ENCODE results near the gene RAB37.
A peak's percentile ranks its signal among the peaks of the same experiment; 100 is the strongest.

Gene RAB37

GRCh38 chr17:74739227-74739831, 2.3 kb downstream of the RAB37 start:
- peaks cover 2% of the 10 kb centered on the region; the same call in 1 of the 2 replicates for H3K4me1 ChIP-seq (ENCODE audit: control insufficient read depth, insufficient read depth, low read length)
- ChIA-PET CTCF (interaction anchor here (0.6 to 1.6 kb wide), 4 partner anchors 10 to 280 kb away, joined by 3 to 6 read pairs (median 5); no protein-coding TSS in a partner anchor), POLR2A (interaction anchor here (0.7 kb wide), 1 partner anchor 140 kb away, joined by 4 read pairs; no protein-coding TSS in a partner anchor)
- no peaks in the 10 kb centered on the region for H3K9me3 ChIP-seq (ENCODE audit: control insufficient read depth, insufficient read depth, low read depth, low read length)
- TF ChIP-seq TRIM28 (IDR thresholded peaks at IDR 0.05; ENCODE audit: borderline replicate concordance, low read length), result no peak
- TF ChIP-seq ZNF174 (tag by site-specific recombination; IDR thresholded peaks at IDR 0.05), result no peak
- TF ChIP-seq KLF9 (tag by site-specific recombination; IDR thresholded peaks at IDR 0.05; ENCODE audit: low read depth), result 0 out of 2 replicates have a peak, but pooled peaks have one; percentile 31
- no peak for TF ChIP-seq ZNF449 (tag by site-specific recombination; IDR thresholded peaks at IDR 0.05)
- no peak overlapping the region for H3K27ac ChIP-seq (ENCODE audit: extremely low read depth, low read depth, low read length)
- no peaks in the 10 kb centered on the region for H3K36me3 ChIP-seq (ENCODE audit: control insufficient read depth in 2 of 2, insufficient read depth in 1 of 2, low read length in 2 of 2)
- H3K4me3 ChIP-seq (ENCODE audit: low read depth, low read length), result no peak overlapping the region

- no peaks in the 10 kb centered on the region for H3K9me3 ChIP-seq (ENCODE audit: control insufficient read depth, insufficient read depth, low read depth, low read length)
- no peak overlapping the region for H3K4me3 ChIP-seq (ENCODE audit: low read depth, low read length)
- H3K4me1 ChIP-seq (ENCODE audit: control insufficient read depth, insufficient read depth, low read length), result peaks cover 2% of the 10 kb centered on the region; the same call in 1 of the 2 replicates
- no peak overlapping the region for H3K27ac ChIP-seq (ENCODE audit: extremely low read depth, low read depth, low read length)
- no peaks in the 10 kb centered on the region for H3K36me3 ChIP-seq (ENCODE audit: control insufficient read depth in 2 of 2, insufficient read depth in 1 of 2, low read length in 2 of 2)
- TF ChIP-seq ZNF223 (tag by site-specific recombination; IDR thresholded peaks at IDR 0.05), result no peak
- no peak for TF ChIP-seq KLF17 (tag by site-specific recombination; IDR thresholded peaks at IDR 0.05)
- no peak for TF ChIP-seq PRDM1 (tag by site-specific recombination; IDR thresholded peaks at IDR 0.05)
- no peak for TF ChIP-seq ZNF747 (tag by site-specific recombination; IDR thresholded peaks at IDR 0.05)
- TF ChIP-seq ZNF544 (tag by site-specific recombination; IDR thresholded peaks at IDR 0.05), result no peak
- TF ChIP-seq ZNF621 (tag by site-specific recombination; IDR thresholded peaks at IDR 0.05), result no peak
- no peak for TF ChIP-seq ZBTB6 (tag by site-specific recombination; IDR thresholded peaks at IDR 0.05)
- ChIA-PET CTCF (interaction anchor here (0.6 to 0.7 kb wide), 2 partner anchors 32 to 279 kb away, joined by 3 to 6 read pairs; no protein-coding TSS in a partner anchor), POLR2A (no interaction called here)
These were observed 3.1 kb downstream of the RAB37 start for GRCh38 chr17:74740173-74740572.

GRCh38 chr17:74740641-74741387, 3.8 kb downstream of the RAB37 start:
- H3K36me3 ChIP-seq (ENCODE audit: control insufficient read depth in 2 of 2, insufficient read depth in 1 of 2, low read length in 2 of 2), result no peaks in the 10 kb centered on the region
- H3K4me1 ChIP-seq (ENCODE audit: control insufficient read depth, insufficient read depth, low read length), result peaks cover 2% of the 10 kb centered on the region; the same call in 1 of the 2 replicates
- ChIA-PET CTCF (interaction anchor here (0.7 to 2.2 kb wide), 5 partner anchors 30 to 175 kb away, joined by 3 to 13 read pairs (median 3); a partner anchor contains a TSS), POLR2A (interaction anchor here (0.7 to 1.4 kb wide), 2 partner anchors 125 to 132 kb away, joined by 3 to 5 read pairs; partner anchors contain the start of gene FDXR)
- no peak overlapping the region for H3K4me3 ChIP-seq (ENCODE audit: low read depth, low read length)
- no peaks in the 10 kb centered on the region for H3K9me3 ChIP-seq (ENCODE audit: control insufficient read depth, insufficient read depth, low read depth, low read length)
- TF ChIP-seq ZBTB48 (tag by site-specific recombination; IDR thresholded peaks at IDR 0.05), result no peak
- no peak for TF ChIP-seq ZBTB11 (tag by site-specific recombination; conservative IDR thresholded peaks at IDR 0.05; ENCODE audit: low read depth)
- TF ChIP-seq ZNF48 (tag by site-specific recombination; IDR thresholded peaks at IDR 0.05), result no peak
- no peak for TF ChIP-seq ZNF677 (tag by site-specific recombination; IDR thresholded peaks at IDR 0.05)
- no peak for TF ChIP-seq ZNF157 (tag by site-specific recombination; IDR thresholded peaks at IDR 0.05)
- TF ChIP-seq ZNF302 (tag by site-specific recombination; IDR thresholded peaks at IDR 0.05; ENCODE audit: low read depth), result no peak
- TF ChIP-seq ZBTB17 (tag by site-specific recombination; IDR thresholded peaks at IDR 0.05), result no peak
- no peak overlapping the region for H3K27ac ChIP-seq (ENCODE audit: extremely low read depth, low read depth, low read length)

Measured in HEK293 (cell line).